Measurements from ENCODE around the gene METTL13.

Gene METTL13

DNA sequence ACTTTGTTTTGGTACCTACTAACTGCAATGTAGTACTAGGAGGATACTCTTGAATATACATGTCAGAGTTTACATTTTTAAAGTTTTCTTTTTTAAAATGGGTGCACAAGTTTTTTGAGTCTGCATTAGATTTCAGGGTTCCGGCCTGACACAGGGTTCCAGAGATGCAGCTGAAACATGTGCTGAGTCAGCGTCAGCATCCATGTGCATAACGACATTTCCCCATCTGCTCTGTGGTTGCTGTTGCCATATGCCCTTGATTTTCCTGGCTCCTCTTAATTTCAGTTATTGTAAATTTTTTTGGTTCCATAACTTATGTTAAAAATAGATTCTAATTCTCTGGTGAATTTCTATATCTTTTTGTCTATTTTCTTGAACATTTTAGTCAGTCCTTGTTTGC lies 12.3 kb upstream of the METTL13 start:
- Histone ChIP-seq H3K4me3 (ENCODE audit: extremely low read depth, insufficient read depth, low read length, poor library complexity, severe bottlenecking) (no peak overlapping the region), H3K36me3 (ENCODE audit: control insufficient read depth, insufficient read depth, low read length) (no peaks in the 10 kb centered on the region), H3K4me1 (ENCODE audit: control insufficient read depth, insufficient read depth, low read length, poor library complexity, severe bottlenecking) (no peaks in the 10 kb centered on the region), H3K27ac (ENCODE audit: low read depth, low read length, severe bottlenecking) (no peak overlapping the region), H3K9me3 (ENCODE audit: control insufficient read depth, low read length) (no peaks in the 10 kb centered on the region)
- 50 to 64% methylated on average over 2 to 3 of the region's 3 CpGs for WGBS, 2 experiments (ENCODE audit: insufficient coverage in 2 of 2)

GRCh38 chr1:171769754-171770153 lies 11.7 kb upstream of the METTL13 start:
- no CpG with 5 or more reads among the region's 1 CpG for WGBS, 2 experiments (ENCODE audit: insufficient coverage in 2 of 2)
- no peak overlapping the region for H3K4me3 ChIP-seq (ENCODE audit: extremely low read depth, insufficient read depth, low read length, poor library complexity, severe bottlenecking)
- H3K27ac ChIP-seq (ENCODE audit: low read depth, low read length, severe bottlenecking): no peak overlapping the region
- no peaks in the 10 kb centered on the region for H3K4me1 ChIP-seq (ENCODE audit: control insufficient read depth, insufficient read depth, low read length, poor library complexity, severe bottlenecking)
- no peaks in the 10 kb centered on the region for H3K9me3 ChIP-seq (ENCODE audit: control insufficient read depth, low read length)
- no peaks in the 10 kb centered on the region for H3K36me3 ChIP-seq (ENCODE audit: control insufficient read depth, insufficient read depth, low read length)

DNA sequence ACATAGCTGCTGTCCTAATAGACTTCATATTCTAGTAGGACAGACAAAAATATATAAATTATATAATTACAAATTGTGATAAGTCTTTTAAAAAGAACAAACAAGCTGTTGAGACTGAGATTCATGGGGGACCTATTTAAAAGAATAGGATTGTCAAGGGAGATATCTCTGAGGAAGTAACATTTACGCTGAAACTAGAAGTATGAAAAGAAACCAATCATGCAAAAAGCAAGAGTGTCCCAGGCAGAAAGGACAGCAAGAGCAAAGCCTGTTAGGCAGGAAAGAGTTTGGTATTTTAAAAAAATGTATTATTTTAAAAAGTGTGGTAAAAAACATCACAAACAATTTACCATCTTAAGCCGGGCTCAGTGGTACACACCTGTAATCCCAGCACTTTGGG lies 9.1 kb upstream of the METTL13 start:
- H3K9me3 ChIP-seq (ENCODE audit: control insufficient read depth, low read length): no peaks in the 10 kb centered on the region
- no peaks in the 10 kb centered on the region for H3K36me3 ChIP-seq (ENCODE audit: control insufficient read depth, insufficient read depth, low read length)
- no peak overlapping the region for H3K4me3 ChIP-seq (ENCODE audit: extremely low read depth, insufficient read depth, low read length, poor library complexity, severe bottlenecking)
- 92 to 100% methylated on average over 1 of the region's 2 CpGs for WGBS, 2 experiments (ENCODE audit: insufficient coverage in 2 of 2)
- H3K27ac ChIP-seq (ENCODE audit: low read depth, low read length, severe bottlenecking): no peak overlapping the region
- no peaks in the 10 kb centered on the region for H3K4me1 ChIP-seq (ENCODE audit: control insufficient read depth, insufficient read depth, low read length, poor library complexity, severe bottlenecking)

DNA sequence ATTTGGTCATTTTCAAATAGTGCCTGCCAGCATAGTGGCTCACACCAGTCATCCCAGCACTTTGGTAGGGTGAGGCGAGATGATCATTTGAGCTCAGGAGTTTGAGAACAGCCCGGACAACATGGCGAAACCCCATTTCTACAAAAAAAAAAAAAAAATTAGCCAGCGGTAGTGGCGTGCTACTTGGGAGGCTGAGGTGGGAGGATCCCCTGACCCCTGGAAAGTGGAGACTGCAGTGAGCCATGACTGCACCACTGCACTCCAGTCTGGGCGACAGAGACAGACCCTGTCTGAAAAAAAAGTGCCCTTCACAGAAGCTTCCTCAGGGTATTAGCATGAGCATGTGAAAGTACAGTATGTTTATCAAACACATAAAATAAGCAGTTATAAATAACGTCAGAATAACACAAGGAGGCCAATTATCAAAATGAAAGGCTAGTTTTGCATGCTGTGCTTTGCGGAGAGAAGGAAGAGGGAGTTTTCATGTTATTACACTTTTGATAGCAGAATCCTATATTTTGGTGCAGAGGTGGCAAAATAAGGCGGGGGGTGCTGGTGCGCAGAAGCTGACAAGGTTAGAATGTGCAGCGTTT lies 781 bp upstream of the METTL13 start:
- Histone ChIP-seq H3K4me1 (ENCODE audit: control insufficient read depth, insufficient read depth, low read length, poor library complexity, severe bottlenecking) (no peaks in the 10 kb centered on the region), H3K4me3 (ENCODE audit: extremely low read depth, insufficient read depth, low read length, poor library complexity, severe bottlenecking) (peak overlapping the region; percentile 84), H3K9me3 (ENCODE audit: control insufficient read depth, low read length) (no peaks in the 10 kb centered on the region), H3K36me3 (ENCODE audit: control insufficient read depth, insufficient read depth, low read length) (peaks cover 24% of the 10 kb centered on the region), H3K27ac (ENCODE audit: low read depth, low read length, severe bottlenecking) (peak overlapping the region; percentile 93)
- 8 to 47% methylated on average over 3 to 4 of the region's 11 CpGs for WGBS, 2 experiments (ENCODE audit: insufficient coverage in 2 of 2)

DNA sequence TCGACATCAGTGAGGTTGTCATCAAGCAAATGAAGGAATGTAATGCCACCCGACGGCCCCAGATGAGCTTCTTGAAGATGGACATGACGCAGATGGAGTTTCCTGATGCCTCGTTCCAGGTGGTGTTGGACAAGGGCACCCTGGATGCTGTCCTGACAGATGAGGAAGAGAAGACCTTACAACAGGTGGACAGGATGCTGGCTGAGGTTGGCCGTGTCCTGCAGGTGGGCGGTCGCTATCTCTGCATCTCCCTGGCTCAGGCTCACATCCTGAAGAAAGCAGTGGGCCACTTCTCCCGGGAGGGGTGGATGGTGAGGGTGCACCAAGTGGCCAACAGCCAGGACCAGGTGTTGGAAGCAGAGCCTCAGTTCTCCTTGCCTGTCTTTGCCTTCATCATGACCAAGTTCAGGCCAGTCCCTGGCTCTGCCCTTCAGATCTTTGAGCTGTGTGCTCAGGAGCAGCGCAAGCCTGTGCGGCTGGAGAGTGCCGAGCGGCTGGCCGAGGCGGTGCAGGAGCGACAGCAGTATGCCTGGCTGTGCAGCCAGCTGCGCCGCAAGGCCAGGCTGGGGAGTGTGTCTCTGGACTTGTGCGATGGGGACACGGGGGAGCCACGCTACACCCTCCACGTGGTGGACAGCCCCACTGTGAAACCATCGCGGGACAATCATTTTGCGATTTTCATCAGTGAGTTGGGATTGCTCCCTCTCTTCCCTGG lies 2.5 kb downstream of the METTL13 start:
- Histone ChIP-seq H3K4me1 (ENCODE audit: control insufficient read depth, insufficient read depth, low read length, poor library complexity, severe bottlenecking) (no peaks in the 10 kb centered on the region), H3K27ac (ENCODE audit: low read depth, low read length, severe bottlenecking) (no peak overlapping the region), H3K36me3 (ENCODE audit: control insufficient read depth, insufficient read depth, low read length) (peaks cover 55% of the 10 kb centered on the region), H3K9me3 (ENCODE audit: control insufficient read depth, low read length) (no peaks in the 10 kb centered on the region), H3K4me3 (ENCODE audit: extremely low read depth, insufficient read depth, low read length, poor library complexity, severe bottlenecking) (no peak overlapping the region)
- WGBS, 2 experiments (ENCODE audit: insufficient coverage in 2 of 2): 97% methylated on average over 20 to 23 of the region's 25 CpGs

DNA sequence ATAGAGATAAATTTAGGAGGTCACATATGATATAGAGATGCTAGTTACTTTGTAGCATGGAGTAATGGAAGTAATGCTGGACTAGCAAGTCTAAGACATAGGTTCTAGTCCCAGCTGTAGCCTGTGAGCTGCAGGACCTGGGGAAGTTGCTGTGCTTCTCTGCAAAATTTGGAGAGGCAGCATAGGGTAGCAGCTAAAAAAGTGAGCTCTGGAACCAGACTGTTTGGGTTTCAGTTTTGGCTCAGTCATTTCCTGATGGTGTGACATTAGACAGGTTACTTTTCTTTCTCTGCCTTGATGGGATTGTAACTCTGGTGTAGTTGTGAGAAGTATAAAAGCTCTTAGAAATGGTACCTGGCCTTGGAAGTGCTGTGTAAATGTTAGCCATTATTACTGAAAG lies 3.3 kb downstream of the METTL13 start:
- peaks cover 56% of the 10 kb centered on the region for H3K36me3 ChIP-seq (ENCODE audit: control insufficient read depth, insufficient read depth, low read length)
- H3K4me3 ChIP-seq (ENCODE audit: extremely low read depth, insufficient read depth, low read length, poor library complexity, severe bottlenecking): no peak overlapping the region
- H3K4me1 ChIP-seq (ENCODE audit: control insufficient read depth, insufficient read depth, low read length, poor library complexity, severe bottlenecking): no peaks in the 10 kb centered on the region
- no peak overlapping the region for H3K27ac ChIP-seq (ENCODE audit: low read depth, low read length, severe bottlenecking)
- no peaks in the 10 kb centered on the region for H3K9me3 ChIP-seq (ENCODE audit: control insufficient read depth, low read length)

GRCh38 chr1:171785766-171786165 lies 4.3 kb downstream of the METTL13 start:
- no peak overlapping the region for H3K27ac ChIP-seq (ENCODE audit: low read depth, low read length, severe bottlenecking)
- H3K9me3 ChIP-seq (ENCODE audit: control insufficient read depth, low read length): no peaks in the 10 kb centered on the region
- peaks cover 65% of the 10 kb centered on the region for H3K36me3 ChIP-seq (ENCODE audit: control insufficient read depth, insufficient read depth, low read length)
- 96% methylated on average over 7 to 9 of the region's 9 CpGs for WGBS, 2 experiments (ENCODE audit: insufficient coverage in 2 of 2)
- H3K4me3 ChIP-seq (ENCODE audit: extremely low read depth, insufficient read depth, low read length, poor library complexity, severe bottlenecking): no peak overlapping the region
- H3K4me1 ChIP-seq (ENCODE audit: control insufficient read depth, insufficient read depth, low read length, poor library complexity, severe bottlenecking): no peaks in the 10 kb centered on the region

- WGBS, 2 experiments (ENCODE audit: insufficient coverage in 2 of 2): no CpG with 5 or more reads among the region's 2 CpGs
- Histone ChIP-seq H3K4me3 (ENCODE audit: extremely low read depth, insufficient read depth, low read length, poor library complexity, severe bottlenecking) (no peak overlapping the region), H3K27ac (ENCODE audit: low read depth, low read length, severe bottlenecking) (no peak overlapping the region), H3K9me3 (ENCODE audit: control insufficient read depth, low read length) (no peaks in the 10 kb centered on the region), H3K4me1 (ENCODE audit: control insufficient read depth, insufficient read depth, low read length, poor library complexity, severe bottlenecking) (no peaks in the 10 kb centered on the region), H3K36me3 (ENCODE audit: control insufficient read depth, insufficient read depth, low read length) (peaks cover 72% of the 10 kb centered on the region)
These were observed 5.1 kb downstream of the METTL13 start for GRCh38 chr1:171786534-171786933.

DNA sequence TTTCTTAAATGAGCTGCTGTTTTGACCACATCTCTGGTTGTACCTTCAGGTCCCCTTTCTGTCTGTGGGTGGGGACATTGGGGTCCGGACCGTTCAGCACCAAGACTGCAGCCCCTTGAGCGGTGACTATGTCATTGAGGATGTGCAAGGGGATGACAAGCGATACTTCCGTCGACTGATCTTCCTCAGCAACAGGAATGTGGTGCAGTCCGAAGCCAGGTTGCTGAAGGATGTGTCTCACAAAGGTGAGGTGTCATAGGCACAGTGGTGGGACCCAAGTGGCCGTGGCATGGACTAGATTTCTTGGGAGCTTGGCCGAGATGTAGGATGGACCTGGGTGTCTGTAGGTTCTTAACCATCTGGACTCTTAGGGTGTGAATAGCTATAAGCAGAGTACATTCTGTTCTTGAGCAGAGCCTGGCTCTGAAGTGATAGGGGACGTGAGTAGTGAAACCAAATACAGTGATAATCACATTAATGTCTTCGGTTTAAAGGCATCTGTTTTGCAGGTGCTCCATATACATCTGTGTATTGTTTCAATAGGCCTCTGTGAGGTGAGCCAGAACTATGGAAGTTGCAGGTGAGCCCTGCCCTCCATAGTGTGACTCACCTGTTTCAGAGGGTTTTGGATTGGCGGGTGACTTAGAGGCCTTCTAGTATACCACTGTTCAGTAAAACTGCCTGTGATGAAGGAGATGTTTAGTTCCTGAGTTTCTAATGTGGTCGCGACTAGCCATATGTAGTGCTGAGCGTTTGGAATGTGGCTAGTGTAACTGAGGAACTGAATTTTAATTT lies 6.4 kb downstream of the METTL13 start:
- Histone ChIP-seq H3K4me3 (ENCODE audit: extremely low read depth, insufficient read depth, low read length, poor library complexity, severe bottlenecking) (no peak overlapping the region), H3K4me1 (ENCODE audit: control insufficient read depth, insufficient read depth, low read length, poor library complexity, severe bottlenecking) (no peaks in the 10 kb centered on the region), H3K9me3 (ENCODE audit: control insufficient read depth, low read length) (no peaks in the 10 kb centered on the region), H3K27ac (ENCODE audit: low read depth, low read length, severe bottlenecking) (no peak overlapping the region), H3K36me3 (ENCODE audit: control insufficient read depth, insufficient read depth, low read length) (peaks cover 86% of the 10 kb centered on the region)
- 95 to 96% methylated on average over 10 to 11 of the region's 15 CpGs for WGBS, 2 experiments (ENCODE audit: insufficient coverage in 2 of 2)

GRCh38 chr1:171788696-171789095 lies 7.2 kb downstream of the METTL13 start:
- WGBS, 2 experiments (ENCODE audit: insufficient coverage in 2 of 2): 97 to 100% methylated on average over 4 of the region's 5 CpGs
- Histone ChIP-seq H3K27ac (ENCODE audit: low read depth, low read length, severe bottlenecking) (no peak overlapping the region), H3K9me3 (ENCODE audit: control insufficient read depth, low read length) (no peaks in the 10 kb centered on the region), H3K36me3 (ENCODE audit: control insufficient read depth, insufficient read depth, low read length) (peaks cover 88% of the 10 kb centered on the region), H3K4me3 (ENCODE audit: extremely low read depth, insufficient read depth, low read length, poor library complexity, severe bottlenecking) (no peak overlapping the region), H3K4me1 (ENCODE audit: control insufficient read depth, insufficient read depth, low read length, poor library complexity, severe bottlenecking) (peaks cover 2% of the 10 kb centered on the region)

GRCh38 chr1:171790318-171790717 lies 8.9 kb downstream of the METTL13 start:
- Histone ChIP-seq H3K4me3 (ENCODE audit: extremely low read depth, insufficient read depth, low read length, poor library complexity, severe bottlenecking) (no peak overlapping the region), H3K27ac (ENCODE audit: low read depth, low read length, severe bottlenecking) (no peak overlapping the region), H3K9me3 (ENCODE audit: control insufficient read depth, low read length) (no peaks in the 10 kb centered on the region), H3K4me1 (ENCODE audit: control insufficient read depth, insufficient read depth, low read length, poor library complexity, severe bottlenecking) (peaks cover 2% of the 10 kb centered on the region), H3K36me3 (ENCODE audit: control insufficient read depth, insufficient read depth, low read length) (peaks cover 83% of the 10 kb centered on the region)
- WGBS, 2 experiments (ENCODE audit: insufficient coverage in 2 of 2): 99 to 100% methylated on average over 5 to 6 of the region's 6 CpGs

Data from mesodermal cell (in vitro differentiated cells).